Endometrium (tissue), 2 donors: ENCODE data around the gene KCNT2.

ENCODE experiments used
- FAIRE-seq: peaks from 2 replicates; lab custom pipeline; 2012; peaks lifted over from hg19 to GRCh38; lab: Jason Lieb, UNC
- donor health status: control.
- donor health status: control.

Gene KCNT2

DNA sequence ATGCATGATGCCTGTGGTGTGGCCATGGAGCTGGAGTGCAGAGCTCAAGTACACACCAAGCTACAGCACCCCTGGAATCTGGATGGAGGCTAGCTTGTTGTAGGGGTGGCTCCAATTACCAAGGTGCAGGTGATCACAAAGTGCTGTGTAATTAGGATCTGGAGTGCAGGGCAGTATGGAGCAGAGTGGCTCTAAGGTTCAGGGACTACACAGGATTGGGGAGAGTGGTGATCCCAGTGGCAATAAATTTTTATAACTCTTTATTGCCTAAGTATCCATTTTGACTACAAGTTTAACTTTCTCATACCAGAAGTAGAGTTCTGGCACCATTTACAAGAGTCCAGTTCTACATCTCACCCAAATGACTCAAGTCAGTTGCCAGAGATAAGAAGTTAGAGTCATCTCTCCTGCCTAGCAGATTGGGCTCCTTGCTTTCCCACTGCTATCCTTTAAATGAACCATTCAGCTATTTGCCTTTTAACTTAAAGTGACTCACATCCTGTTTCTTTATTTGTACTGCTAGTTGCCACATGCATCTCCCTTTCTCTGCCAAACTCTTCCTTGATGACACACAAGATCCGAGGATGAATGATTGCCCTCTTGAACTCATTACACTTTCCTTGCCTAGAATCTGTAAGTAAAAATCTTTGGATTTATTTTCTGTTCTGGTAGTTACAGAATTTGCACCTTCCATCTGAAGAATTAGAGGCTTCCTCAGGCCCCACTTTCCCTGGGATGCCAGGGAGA, 427.2 kb downstream of the KCNT2 start:
- FAIRE-seq: no peak

DNA sequence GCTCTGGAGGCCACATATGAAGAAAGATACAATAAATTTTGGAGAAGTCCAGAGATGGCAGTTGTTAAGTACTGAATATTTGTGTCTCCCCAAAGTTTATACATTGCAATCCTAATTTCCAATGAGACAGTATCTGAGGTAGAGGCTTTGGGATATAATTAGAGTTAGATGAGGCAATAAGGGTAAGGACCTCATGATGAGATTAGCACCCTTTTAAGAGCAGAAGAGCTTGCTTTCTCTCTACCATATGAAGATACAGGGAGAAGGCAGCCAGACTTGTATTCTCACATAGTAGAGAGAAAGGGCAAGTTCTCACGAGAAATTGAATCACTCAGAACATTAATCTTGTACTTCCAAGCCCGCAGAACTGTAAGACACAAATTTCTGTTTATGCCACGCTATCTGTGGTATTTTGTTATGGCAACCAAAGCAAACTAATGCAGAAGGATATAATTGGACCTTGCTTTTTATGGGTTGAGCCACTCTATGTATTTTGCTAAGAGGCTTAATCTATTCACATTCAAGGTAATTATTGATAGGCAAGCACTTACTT, 430.1 kb downstream of the KCNT2 start:
- no peak for FAIRE-seq
